HG02884 (cell line): ENCODE results near the gene SF3B2.
"Not testable (repeated sequence)": the region's sequence is repeated elsewhere in the genome, so short reads cannot be mapped to it uniquely, and the experiment has no call there.

ENCODE experiments used
- ATAC-seq: cut with Tn5 transposase; IDR thresholded peaks from one replicate; pipeline ENCODE4 v1.9.1; 2021; ENCODE audit warnings: mild to moderate bottlenecking, moderate library complexity; ENCODE audit not compliant: unreplicated experiment

SF3B2 gene

GRCh38 chr11:66051766-66052663 is at the start of gene SF3B2:
Gene SF3B2 (plus strand): TSS chr11:66052364. CDS start chr11:66052385, 21 bp downstream.
- peak; percentile 93 for ATAC-seq

DNA sequence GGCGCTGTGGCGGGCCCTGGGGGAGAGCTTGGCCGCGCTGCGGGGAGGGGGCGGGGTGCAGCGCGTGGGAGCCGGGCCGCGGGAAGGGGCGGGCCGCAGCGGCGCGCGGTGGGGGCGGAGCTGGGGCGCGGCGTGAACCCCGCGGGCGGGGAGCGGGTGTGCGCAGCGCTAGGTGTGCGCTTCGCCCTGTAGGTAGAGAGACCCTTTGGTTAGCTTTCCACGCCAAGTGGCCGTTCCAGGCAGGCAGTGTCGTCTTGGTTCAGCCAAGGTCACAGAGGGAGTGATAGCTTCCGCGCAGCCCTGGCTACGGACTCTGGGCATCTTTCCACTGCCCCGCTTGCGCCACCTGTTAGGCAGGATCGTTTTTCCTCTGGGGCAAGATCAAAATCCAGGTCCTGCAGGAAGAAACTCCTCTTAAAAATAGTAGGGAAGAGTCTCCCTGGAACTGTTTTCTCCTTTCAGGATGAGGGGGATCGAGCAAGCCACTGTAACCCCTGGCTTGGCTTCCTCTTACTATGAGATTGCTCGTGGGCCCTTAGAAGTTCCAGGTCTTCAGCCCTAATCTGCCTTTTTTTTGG is 49.4 kb upstream of the SF3B2 start:
- ATAC-seq: peak; percentile 37

DNA sequence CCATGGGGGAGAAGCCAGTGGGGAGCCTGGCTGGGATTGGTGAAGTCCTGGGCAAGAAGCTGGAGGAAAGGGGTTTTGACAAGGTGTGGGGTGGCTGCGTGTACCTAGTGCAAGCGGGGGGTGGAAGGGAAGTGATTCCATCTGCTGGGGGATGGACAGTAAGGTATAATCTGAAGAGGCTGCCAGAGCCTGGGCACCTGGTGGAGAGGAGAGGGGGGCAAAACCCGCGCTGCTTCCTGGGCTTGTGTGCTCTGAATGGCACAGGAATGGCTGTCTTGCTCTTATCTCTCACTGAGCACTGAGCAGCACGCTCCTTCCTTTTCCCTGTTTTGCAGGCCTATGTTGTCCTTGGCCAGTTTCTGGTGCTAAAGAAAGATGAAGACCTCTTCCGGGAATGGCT is 48.9 kb upstream of the SF3B2 start:
- no peak for ATAC-seq

GRCh38 chr11:66004186-66004585 is 48.0 kb upstream of the SF3B2 start:
- no peak for ATAC-seq

DNA sequence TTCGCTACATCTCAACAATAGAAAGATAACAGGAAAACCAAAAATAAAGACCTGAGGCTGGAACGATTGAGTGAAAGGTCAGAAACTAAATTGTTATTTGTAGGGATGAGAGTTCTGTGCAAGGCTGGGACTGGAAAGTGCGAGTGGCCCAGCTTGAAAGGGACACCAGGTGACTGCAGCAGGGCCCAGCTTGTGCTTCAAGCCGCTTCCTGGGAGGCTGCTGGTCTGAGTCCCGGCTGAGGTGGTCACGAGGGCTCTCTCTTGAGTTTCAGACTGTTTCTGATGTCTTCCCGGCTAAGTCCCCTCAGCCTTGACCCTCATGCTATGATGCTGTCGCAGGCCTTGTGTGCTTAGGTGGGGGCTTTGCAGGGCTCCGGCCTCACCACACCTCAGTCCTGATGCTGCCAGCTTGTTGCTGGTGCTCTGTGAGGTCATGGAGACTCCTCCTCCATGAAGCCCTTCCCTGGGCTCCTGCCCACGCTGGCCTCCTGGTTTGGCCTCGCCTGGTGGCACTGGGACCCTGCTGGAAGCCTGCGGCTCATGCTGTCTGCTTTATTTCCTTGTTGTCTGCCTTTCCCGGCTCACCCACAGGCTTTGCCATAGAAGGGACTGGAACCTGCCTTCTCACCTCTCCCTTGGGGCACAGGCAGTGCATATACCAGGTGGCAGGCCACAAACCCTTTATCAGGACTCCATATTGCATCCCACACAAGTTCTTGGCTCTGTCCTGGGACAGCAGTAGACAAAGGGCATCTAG is 45.9 kb upstream of the SF3B2 start:
- ATAC-seq: no peak

DNA sequence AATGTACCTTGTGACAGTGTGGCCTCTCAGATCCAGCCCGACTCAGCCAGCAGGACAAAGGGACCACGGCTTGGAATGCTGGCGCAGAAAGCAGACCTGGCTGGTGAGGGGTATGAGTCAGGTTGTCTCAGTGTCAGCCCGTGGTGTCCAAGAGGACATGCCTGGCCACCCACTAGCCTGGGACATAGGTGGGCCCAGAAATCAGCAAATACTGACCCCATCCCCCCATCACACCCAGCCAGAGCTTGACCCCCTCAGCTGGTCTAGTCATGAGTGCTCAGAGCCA is 45.3 kb upstream of the SF3B2 start:
- no peak for ATAC-seq

GRCh38 chr11:66007201-66007634 is 44.9 kb upstream of the SF3B2 start:
- ATAC-seq: no peak

GRCh38 chr11:66008095-66008467 is 44.1 kb upstream of the SF3B2 start:
- ATAC-seq: no peak

DNA sequence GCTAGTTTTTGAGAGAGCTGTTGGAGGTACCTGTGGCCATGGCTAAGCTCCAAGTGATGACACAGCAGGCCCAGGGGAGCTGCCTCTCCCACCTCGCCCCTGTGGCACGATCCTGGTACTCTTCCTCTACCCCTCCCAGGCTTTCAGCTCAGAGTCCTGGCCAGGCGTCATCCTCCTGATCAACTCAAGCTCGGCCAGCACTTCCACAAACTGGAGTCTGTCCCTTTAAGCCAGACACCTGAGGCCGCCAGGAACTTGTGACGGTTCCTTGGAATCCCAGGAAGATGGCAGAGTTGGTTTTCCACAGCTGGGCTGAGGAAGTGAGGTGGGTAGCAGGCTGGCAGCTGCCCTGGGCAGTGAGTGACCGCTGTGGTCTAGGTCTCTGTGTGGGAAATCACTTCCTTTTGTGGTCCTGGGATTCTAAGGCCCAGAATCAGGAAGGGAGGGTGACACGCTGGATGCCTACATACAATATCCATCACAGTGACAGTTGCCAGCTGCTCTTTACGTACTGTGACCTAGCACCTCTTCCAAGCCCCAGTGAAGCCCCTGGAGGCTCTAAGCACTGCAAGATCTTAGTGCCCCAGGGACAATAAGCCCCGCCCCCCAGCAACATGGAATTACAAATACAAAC is 43.6 kb upstream of the SF3B2 start:
- ATAC-seq: no peak

DNA sequence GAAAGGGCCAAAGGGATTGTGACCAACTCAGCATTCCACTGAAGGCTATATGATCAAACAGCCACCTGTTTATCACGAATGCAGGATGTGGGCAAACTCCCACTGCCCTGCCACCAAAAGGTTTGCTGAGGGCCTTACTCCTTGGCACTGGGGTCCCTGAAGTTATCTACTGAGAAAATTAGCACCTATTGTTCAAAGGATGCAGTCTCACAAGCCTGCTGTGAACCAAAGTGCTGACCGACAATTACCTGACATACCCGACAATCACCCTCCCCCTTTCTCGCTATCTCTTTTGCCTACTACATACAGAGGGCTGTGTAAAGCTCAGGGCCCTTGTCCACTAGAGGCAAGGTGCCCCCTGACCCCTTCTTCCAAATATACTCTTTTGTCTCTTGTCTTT is 42.1 kb upstream of the SF3B2 start:
- ATAC-seq: not testable (repeated sequence)

- ATAC-seq: no peak
Observed at GRCh38 chr11:66011239-66011784, 40.9 kb upstream of the SF3B2 start.

- ATAC-seq: no peak
Observed at GRCh38 chr11:66011785-66012303, 40.3 kb upstream of the SF3B2 start, which contains the start of gene CST6. Gene CST6 (plus strand): TSS chr11:66012008. CDS start chr11:66012045, 37 bp downstream.

DNA sequence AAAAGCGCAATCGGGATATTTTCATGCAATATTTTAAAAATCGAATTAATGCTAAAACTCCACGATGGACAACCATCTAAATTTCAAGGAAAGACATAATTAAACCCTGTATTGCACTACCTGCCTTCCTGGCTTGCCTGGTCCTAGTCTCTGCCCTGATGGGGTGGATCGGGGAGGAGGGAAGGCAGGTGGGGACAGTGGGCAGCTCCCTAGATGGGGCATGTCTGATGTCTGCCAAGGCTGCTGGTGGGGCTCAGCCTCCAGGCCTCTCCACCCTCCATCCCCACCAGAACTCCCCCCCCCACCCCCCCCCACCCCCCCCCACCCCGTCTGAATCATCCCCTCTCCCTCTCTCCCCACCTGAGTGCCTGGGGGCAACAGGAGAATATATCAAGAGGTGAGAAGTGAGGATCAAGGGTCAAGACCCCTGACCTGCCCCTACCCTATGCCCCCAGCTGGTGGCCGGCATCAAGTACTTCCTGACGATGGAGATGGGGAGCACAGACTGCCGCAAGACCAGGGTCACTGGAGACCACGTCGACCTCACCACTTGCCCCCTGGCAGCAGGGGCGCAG is 39.7 kb upstream of the SF3B2 start:
- no peak for ATAC-seq

DNA sequence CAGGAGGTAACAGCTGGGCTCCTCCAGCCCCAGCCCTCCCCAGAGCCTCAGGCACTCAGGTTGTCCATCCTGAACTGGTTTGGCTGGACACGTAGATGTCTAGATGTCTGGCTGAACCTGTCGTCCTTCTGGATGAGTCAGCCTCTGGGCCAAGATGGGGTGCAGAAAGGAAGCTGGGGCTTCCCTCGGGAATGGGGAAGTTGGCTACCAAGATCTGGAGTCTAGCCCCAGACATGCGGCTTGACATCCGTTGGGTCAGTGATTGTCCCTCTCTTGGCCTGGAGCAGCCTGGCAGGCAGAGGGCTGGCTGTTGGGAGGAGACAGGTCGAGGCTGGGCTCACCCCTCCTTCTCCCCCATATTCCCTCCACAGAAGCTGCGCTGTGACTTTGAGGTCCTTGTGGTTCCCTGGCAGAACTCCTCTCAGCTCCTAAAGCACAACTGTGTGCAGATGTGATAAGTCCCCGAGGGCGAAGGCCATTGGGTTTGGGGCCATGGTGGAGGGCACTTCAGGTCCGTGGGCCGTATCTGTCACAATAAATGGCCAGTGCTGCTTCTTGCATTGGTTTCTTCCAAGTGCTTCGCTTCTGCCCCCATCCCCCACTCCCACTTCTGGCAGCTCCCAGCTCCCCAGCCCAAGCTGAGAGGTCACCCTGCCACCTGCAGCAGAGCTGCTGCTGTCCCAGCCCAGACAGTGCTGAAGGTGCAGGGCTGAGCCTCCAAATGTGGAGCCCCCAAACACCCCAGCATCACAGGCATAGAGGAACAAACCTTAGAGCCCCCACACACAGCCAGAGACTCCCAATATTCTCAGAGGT is 39.0 kb upstream of the SF3B2 start:
- no peak for ATAC-seq

DNA sequence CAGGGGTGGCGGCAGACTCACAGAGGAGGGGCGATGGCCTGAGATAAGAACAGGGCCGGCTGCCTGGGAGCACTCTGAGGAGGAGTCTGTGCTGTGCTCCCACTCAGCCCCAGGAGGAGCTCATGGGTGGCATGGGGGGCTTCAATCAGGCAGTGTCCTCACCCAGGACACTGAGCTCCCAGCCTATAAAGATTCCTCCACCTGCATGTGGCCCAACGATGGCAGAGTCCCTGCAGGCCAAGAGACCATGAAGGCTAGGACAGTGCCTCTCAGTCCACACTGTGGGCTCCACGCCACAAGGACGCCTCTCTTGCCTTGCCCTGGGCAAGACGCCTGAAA is 38.4 kb upstream of the SF3B2 start:
- no peak for ATAC-seq

DNA sequence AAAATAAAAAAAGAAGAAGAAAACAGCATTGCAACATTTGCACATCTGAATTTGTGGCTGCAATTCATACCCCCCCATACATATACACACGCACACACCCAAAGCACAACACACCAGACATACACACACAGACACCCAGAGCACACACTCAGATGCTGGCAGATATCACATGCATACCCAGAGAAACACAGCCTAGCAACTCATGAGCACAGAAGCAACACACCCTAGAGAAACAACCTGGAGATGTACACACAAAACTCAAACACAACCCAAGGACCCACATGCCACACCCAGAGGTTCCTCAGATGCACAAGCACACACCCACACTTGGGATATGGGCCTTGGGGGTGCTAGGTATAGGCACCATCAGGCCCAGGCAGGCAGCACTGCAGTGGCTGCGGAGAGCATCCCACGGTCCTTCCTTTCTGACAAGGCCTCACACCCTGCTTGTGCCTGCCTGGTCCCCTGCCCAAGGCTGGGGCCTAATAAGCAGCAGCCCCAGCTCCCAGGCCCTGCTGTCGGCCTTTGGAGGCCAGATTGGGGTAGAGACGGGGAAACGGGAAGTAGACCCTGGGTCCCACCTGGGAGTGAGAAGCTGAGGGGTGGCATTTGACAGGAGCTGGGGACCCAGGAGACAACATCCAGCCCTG is 37.2 kb upstream of the SF3B2 start:
- no peak for ATAC-seq

GRCh38 chr11:66015454-66015881 is 36.7 kb upstream of the SF3B2 start:
- no peak for ATAC-seq

- no peak for ATAC-seq
Observed at GRCh38 chr11:66015936-66016792, 36.0 kb upstream of the SF3B2 start.
